Transverse colon (tissue), 4 donors: Measurements from ENCODE around the gene IL4. TPM values are rescaled to one million over a fixed set of nuclear protein-coding genes. Genes with fewer than 3 reads are reported as not detected.

Experiments used
- DNase-seq: peaks from one replicate; pipeline ENCODE4 v3.0.0-alpha.2; 2019
- H3K27ac ChIP-seq, 4 donors: fragments of 200-600 bp; sonication (generic); 2 replicates each; pipeline ENCODE4 v1.5.1; 2016 to 2018; ENCODE audit warnings: inconsistent platforms in 4 of 4
- H3K27me3 ChIP-seq: fragments of 200-600 bp; sonication (generic); 2 replicates; pipeline ENCODE4 v1.5.1; 2017; ENCODE audit warnings: inconsistent platforms
- H3K36me3 ChIP-seq, 4 donors: fragments of 200-600 bp; sonication (generic); 2 replicates each; pipeline ENCODE4 v1.5.1; 2017 to 2019; ENCODE audit warnings: inconsistent platforms in 4 of 4
- H3K4me1 ChIP-seq, 4 donors: fragments of 200-600 bp; sonication (generic); 2 replicates each; pipeline ENCODE4 v1.5.1; 2017 to 2020; ENCODE audit warnings: inconsistent platforms in 4 of 4
- H3K4me3 ChIP-seq, 4 donors: fragments of 200-600 bp; sonication (generic); 1 replicate in 1 of 4; 2 replicates in 3 of 4; pipeline versions ENCODE4 v1.5.1 to v1.6.1; 2017 to 2019; ENCODE audit warnings: inconsistent platforms in 4 of 4
- H3K9me3 ChIP-seq, 2 donors: fragments of 200-600 bp; sonication (generic); 2 replicates each; pipeline ENCODE4 v1.5.1; 2017 to 2019; ENCODE audit warnings: inconsistent platforms in 2 of 2
- EP300 ChIP-seq: sonication (generic); formaldehyde crosslinking; IDR thresholded peaks from one replicate; pipeline ENCODE4 v1.6.1; 2017; ENCODE audit warnings: antibody characterized with exemption, low read depth
- POLR2A ChIP-seq: fragments of 450-650 bp; IDR thresholded peaks from one replicate; pipeline ENCODE4 v1.6.1; 2016; ENCODE audit warnings: antibody characterized with exemption, mild to moderate bottlenecking, moderate library complexity
- POLR2AphosphoS5 ChIP-seq, 3 donors: sonication (generic); formaldehyde crosslinking; IDR thresholded peaks; one replicate each; pipeline ENCODE4 v1.6.1; 2016; ENCODE audit warnings: antibody characterized with exemption in 3 of 3
- WGBS, 2 donors: methylation state at CpG; one replicate each; pipeline ENCODE4 v1.1.5; 2018; ENCODE audit warnings: low coverage in 1 of 2; 5-methylcytosine and 5-hydroxymethylcytosine counted together
- in situ Hi-C, 4 donors: fragments of 200-750 bp; cut with MboI; loops; one replicate each; pipeline versions ENCODE4 v1.15.0 to v1.15.1; 2017; ENCODE audit warnings: low sequenced_read_pairs in 3 of 4, low pct_ligation_motif_present in 1 of 4, low pct_unique_long_range_greater_than_20kb in 1 of 4
- intact Hi-C: fragments of 100-400 bp; cut with DNase I; formaldehyde crosslinking; loops from one replicate; pipeline ENCODE4 v1.15.1; 2023; ENCODE audit warnings: low total_unique reads
- total RNA-seq, 4 donors: library from RNA; depleted of rRNA; stranded (reverse); fragments of >200 nt; gene quantifications; one replicate each; pipeline ENCODE4 v1.1.0, GENCODE V29; 2016
- TF ChIP-seq, protein P1 (sequence below), 5 experiments: fragments of 200-600 bp in 3 of 5; fragments of 450-650 bp in 2 of 5; sonication (generic) in 3 of 5; IDR thresholded peaks; 1 replicate in 2 of 5; 2 replicates in 3 of 5; pipeline ENCODE4 v1.5.1; 2016 to 2017; ENCODE audit warnings: antibody characterized with exemption in 5 of 5, inconsistent platforms in 3 of 5, mild to moderate bottlenecking in 2 of 5, moderate library complexity in 1 of 5

The IL4 gene
- total RNA-seq, 4 donors from 2014 or later = not detected

DNA sequence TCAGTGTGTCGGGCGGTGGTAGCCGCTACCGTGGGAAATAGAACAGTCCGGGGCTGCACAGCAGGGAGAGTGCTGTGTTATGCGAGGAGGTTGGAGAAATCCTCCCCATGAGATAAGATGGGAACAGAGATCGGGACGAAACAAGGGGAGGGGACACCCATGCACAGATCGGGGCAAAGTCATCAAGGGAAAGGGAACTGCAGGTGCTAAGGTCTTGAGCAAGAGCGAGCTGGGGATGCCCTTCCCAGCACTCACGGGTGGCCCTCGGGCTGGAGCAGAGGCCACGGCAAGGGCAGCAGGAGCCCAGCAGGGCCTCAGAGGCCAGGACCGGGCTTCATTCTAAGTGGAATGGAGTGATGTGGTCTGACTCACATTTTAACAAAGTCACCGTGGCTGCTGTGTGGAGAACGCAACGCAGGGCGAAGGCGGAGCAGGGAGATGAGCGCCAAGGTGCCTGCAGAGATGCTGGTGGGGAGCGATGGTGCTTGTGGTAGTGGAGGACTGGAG lies 8.2 kb upstream of the IL4 start:
- Histone ChIP-seq H3K9me3 (no peaks in the 10 kb centered on the region), H3K4me3 (no peak overlapping the region), H3K36me3 (no peaks in the 10 kb centered on the region), H3K4me1 (peaks cover 0 to 5% (median 2%) of the 10 kb centered on the region in 4 donors), H3K27me3 (no peaks in the 10 kb centered on the region), H3K27ac (no peak overlapping the region)
- no peak for DNase-seq
- TF ChIP-seq, protein P1, sequence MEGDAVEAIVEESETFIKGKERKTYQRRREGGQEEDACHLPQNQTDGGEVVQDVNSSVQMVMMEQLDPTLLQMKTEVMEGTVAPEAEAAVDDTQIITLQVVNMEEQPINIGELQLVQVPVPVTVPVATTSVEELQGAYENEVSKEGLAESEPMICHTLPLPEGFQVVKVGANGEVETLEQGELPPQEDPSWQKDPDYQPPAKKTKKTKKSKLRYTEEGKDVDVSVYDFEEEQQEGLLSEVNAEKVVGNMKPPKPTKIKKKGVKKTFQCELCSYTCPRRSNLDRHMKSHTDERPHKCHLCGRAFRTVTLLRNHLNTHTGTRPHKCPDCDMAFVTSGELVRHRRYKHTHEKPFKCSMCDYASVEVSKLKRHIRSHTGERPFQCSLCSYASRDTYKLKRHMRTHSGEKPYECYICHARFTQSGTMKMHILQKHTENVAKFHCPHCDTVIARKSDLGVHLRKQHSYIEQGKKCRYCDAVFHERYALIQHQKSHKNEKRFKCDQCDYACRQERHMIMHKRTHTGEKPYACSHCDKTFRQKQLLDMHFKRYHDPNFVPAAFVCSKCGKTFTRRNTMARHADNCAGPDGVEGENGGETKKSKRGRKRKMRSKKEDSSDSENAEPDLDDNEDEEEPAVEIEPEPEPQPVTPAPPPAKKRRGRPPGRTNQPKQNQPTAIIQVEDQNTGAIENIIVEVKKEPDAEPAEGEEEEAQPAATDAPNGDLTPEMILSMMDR (IDR thresholded peaks at IDR 0.05) = no peak
- no peak for TF ChIP-seq POLR2A
- in situ Hi-C loops = no loop called here
- 95 to 100% methylated on average over 4 to 21 of the region's 21 CpGs for WGBS, 2 donors
- intact Hi-C loops = no loop called here

GRCh38 chr5:132666310-132667123 lies 7.3 kb upstream of the IL4 start:
- TF ChIP-seq POLR2AphosphoS5 (IDR thresholded peaks at IDR 0.05) = no peak
- no peak for TF ChIP-seq POLR2A
- no peak for TF ChIP-seq EP300
- TF ChIP-seq, protein P1 (IDR thresholded peaks at IDR 0.05) = no peak
- H3K4me3 ChIP-seq = no peak overlapping the region
- in situ Hi-C loops = no loop called here
- H3K36me3 ChIP-seq = no peaks in the 10 kb centered on the region
- peaks cover 0 to 5% (median 2%) of the 10 kb centered on the region in 4 donors for H3K4me1 ChIP-seq
- no peaks in the 10 kb centered on the region for H3K9me3 ChIP-seq
- H3K27me3 ChIP-seq = no peaks in the 10 kb centered on the region
- DNase-seq = no peak
- no peak overlapping the region for H3K27ac ChIP-seq
- intact Hi-C loops = no loop called here
- 89 to 97% methylated on average over 5 to 16 of the region's 16 CpGs for WGBS, 2 donors

DNA sequence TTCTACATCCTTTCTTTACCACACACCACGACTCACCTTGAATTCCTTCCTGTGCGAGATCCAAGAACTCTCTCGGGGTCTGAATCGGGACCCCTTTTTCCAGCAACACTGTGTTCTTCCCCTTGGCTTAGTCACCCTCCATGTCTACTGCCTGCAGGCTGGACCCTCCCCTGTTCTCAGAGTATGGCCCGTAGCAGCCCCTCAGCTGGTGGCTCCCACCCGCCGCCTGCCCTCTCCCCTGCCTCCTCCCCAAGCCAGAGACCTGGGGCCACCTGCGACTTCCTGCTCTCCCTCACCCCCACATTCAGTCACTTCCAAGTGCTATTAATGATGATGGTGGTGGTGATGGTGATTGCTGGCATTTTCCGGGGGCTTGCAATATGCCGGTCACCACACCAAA lies 6.5 kb upstream of the IL4 start:
- Histone ChIP-seq H3K4me3 (no peak overlapping the region), H3K36me3 (no peaks in the 10 kb centered on the region), H3K4me1 (peaks cover 0 to 5% (median 2%) of the 10 kb centered on the region in 4 donors), H3K27ac (no peak overlapping the region), H3K9me3 (no peaks in the 10 kb centered on the region), H3K27me3 (no peaks in the 10 kb centered on the region)
- DNase-seq = no peak
- intact Hi-C loops (no loop called here), in situ Hi-C loops (no loop called here)
- WGBS, 2 donors = 85 to 87% methylated on average over 6 to 10 of the region's 10 CpGs
- TF ChIP-seq, protein P1 (IDR thresholded peaks at IDR 0.05) = no peak
- TF ChIP-seq EP300 (no peak), POLR2A (no peak), POLR2AphosphoS5 (IDR thresholded peaks at IDR 0.05) (no peak)

DNA sequence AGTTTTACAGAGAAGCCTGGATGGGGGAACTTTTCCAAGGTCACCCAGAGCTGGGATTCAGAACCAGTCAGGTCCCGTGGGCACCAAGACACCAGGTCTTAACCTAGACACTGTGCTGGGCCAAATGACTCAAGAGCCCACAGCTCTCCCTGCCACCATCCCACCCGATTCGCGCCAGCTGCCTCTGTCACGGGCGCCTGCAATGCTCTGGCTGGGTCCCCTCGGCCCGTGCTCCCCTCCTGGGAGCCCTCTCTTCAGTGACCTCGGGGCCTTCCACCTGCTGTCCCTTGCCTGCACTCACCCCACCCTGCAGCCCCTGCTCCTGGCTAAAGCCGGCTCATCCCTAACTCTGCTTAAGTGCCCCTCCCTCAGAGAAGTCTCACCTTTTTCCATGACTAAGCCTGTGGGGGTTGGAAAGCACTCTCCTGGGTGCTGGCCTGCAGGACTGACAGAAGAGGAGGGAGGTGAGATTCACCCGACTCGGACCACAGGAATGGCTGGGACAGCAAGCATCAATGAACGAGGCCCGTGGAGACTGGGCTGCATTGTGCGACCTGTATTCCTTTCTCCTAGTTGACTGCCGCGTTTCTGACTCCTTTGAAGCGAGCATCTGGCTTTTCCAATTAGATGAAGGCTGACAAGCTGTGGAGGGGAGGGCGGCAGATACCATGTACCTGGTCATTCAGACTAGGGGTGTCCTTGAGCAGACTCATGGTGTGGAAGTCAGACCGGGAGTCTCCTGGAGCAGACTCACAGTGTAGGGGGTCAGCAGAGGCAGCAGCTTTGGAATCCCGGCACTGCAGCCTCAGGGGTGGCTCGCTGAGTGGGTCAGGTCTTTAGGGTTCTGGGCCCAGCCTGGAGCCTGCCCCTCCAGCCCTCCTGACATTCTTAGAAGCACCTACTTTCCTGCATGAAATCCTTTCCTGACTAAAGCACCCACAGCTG lies 5.8 kb upstream of the IL4 start:
- in situ Hi-C loops (no loop called here), intact Hi-C loops (no loop called here)
- DNase-seq = no peak
- Histone ChIP-seq H3K27ac (no peak overlapping the region), H3K4me1 (peaks cover 0 to 5% (median 2%) of the 10 kb centered on the region in 4 donors), H3K4me3 (no peak overlapping the region), H3K9me3 (no peaks in the 10 kb centered on the region), H3K27me3 (no peaks in the 10 kb centered on the region), H3K36me3 (no peaks in the 10 kb centered on the region)
- WGBS, 2 donors = 69 to 90% methylated on average over 5 to 22 of the region's 22 CpGs
- TF ChIP-seq, protein P1 (IDR thresholded peaks at IDR 0.05) = no peak
- TF ChIP-seq POLR2A (no peak), POLR2AphosphoS5 (IDR thresholded peaks at IDR 0.05) (no peak), EP300 (no peak)
